Measurements from ENCODE around the gene COL4A2. TPM values are rescaled to one million over a fixed set of nuclear protein-coding genes. Genes with fewer than 3 reads are reported as not detected.

The COL4A2 gene
- total RNA-seq, 4 donors from 2014 or later: 51.2 to 85.8 (median 70.5) TPM

- Histone ChIP-seq H3K4me1 (peaks cover 13 to 41% of the 10 kb centered on the region in 2 donors), H3K4me3 (no peak overlapping the region), H3K27ac (peak overlapping the region in 2 of 4 donors; percentile 7 to 58), H3K9me3 (no peaks in the 10 kb centered on the region), H3K27me3 (peaks cover 0 to 7% (median 3%) of the 10 kb centered on the region in 3 donors), H3K36me3 (no peaks in the 10 kb centered on the region)
- ATAC-seq (no peak), DNase-seq (no peak)
- intact Hi-C loops (cut with DNase I; ENCODE audit: low total_unique reads) (no loop called here), in situ Hi-C loops (cut with MboI; ENCODE audit: low sequenced_read_pairs in 4 of 4) (no loop called here)
- TF ChIP-seq POLR2A (IDR thresholded peaks at IDR 0.05): no peak
- no peak for TF ChIP-seq CTCF (IDR thresholded peaks at IDR 0.05 in 4 of 5, conservative IDR thresholded peaks at IDR 0.05 in 1 of 5)
These were observed 21.5 kb downstream of the COL4A2 start for GRCh38 chr13:110328573-110328972.

GRCh38 chr13:110329258-110329657, 22.2 kb downstream of the COL4A2 start:
- no peak for TF ChIP-seq CTCF (IDR thresholded peaks at IDR 0.05 in 4 of 5, conservative IDR thresholded peaks at IDR 0.05 in 1 of 5)
- in situ Hi-C loops (cut with MboI; ENCODE audit: low sequenced_read_pairs in 4 of 4) (no loop called here), intact Hi-C loops (cut with DNase I; ENCODE audit: low total_unique reads) (no loop called here)
- DNase-seq: no peak
- ATAC-seq: no peak
- Histone ChIP-seq H3K9me3 (no peaks in the 10 kb centered on the region), H3K36me3 (no peaks in the 10 kb centered on the region), H3K4me1 (peaks cover 10 to 34% of the 10 kb centered on the region in 2 donors), H3K27ac (peak overlapping the region in 1 of 4 donors; percentile 35), H3K4me3 (no peak overlapping the region), H3K27me3 (peaks cover 0 to 4% (median 0%) of the 10 kb centered on the region in 3 donors)

- Histone ChIP-seq H3K4me3 (peak overlapping the region in 1 of 4 donors; percentile 39), H3K27me3 (peaks cover 0 to 4% (median 0%) of the 10 kb centered on the region in 3 donors), H3K4me1 (peaks cover 9 to 29% of the 10 kb centered on the region in 2 donors), H3K36me3 (no peaks in the 10 kb centered on the region), H3K9me3 (no peaks in the 10 kb centered on the region), H3K27ac (peak overlapping the region in 3 of 4 donors; percentile 6 to 58 (median 35))
- in situ Hi-C loops (cut with MboI; ENCODE audit: low sequenced_read_pairs in 4 of 4): no loop called here
- intact Hi-C loops (cut with DNase I; ENCODE audit: low total_unique reads): no loop called here
- DNase-seq (no peak), ATAC-seq (peak in 1 of 2 donors; percentile 10)
- TF ChIP-seq CTCF (IDR thresholded peaks at IDR 0.05 in 4 of 5, conservative IDR thresholded peaks at IDR 0.05 in 1 of 5): no peak
- TF ChIP-seq POLR2A (IDR thresholded peaks at IDR 0.05): no peak
These were observed 22.8 kb downstream of the COL4A2 start for GRCh38 chr13:110329798-110330461.

- H3K4me1 ChIP-seq: peaks cover 9 to 33% of the 10 kb centered on the region in 2 donors
- H3K9me3 ChIP-seq: no peaks in the 10 kb centered on the region
- peak overlapping the region in 3 of 4 donors; percentile 6 to 58 (median 17) for H3K27ac ChIP-seq
- intact Hi-C loops (cut with DNase I; ENCODE audit: low total_unique reads) (no loop called here), in situ Hi-C loops (cut with MboI; ENCODE audit: low sequenced_read_pairs in 4 of 4) (no loop called here)
- DNase-seq: no peak
- TF ChIP-seq POLR2A (IDR thresholded peaks at IDR 0.05): no peak
- no peak for TF ChIP-seq CTCF (IDR thresholded peaks at IDR 0.05 in 4 of 5, conservative IDR thresholded peaks at IDR 0.05 in 1 of 5)
- no peaks in the 10 kb centered on the region for H3K36me3 ChIP-seq
- peaks cover 0 to 4% (median 0%) of the 10 kb centered on the region in 3 donors for H3K27me3 ChIP-seq
- no peak for ATAC-seq
- H3K4me3 ChIP-seq: peak overlapping the region in 1 of 4 donors; percentile 39
These were observed 23.5 kb downstream of the COL4A2 start for GRCh38 chr13:110330491-110331011.
